ENCODE measurements around the gene PRKAB2. TPM values are rescaled to one million over a fixed set of nuclear protein-coding genes. Genes with fewer than 3 reads are reported as not detected.

PRKAB2 gene
- total and polyA plus RNA-seq, 9 of the 15 experiments (the other 6 are each of a cell fraction or from before 2014, with no cell fraction given), result 2.3 to 20.8 (median 7.9) TPM

DNA sequence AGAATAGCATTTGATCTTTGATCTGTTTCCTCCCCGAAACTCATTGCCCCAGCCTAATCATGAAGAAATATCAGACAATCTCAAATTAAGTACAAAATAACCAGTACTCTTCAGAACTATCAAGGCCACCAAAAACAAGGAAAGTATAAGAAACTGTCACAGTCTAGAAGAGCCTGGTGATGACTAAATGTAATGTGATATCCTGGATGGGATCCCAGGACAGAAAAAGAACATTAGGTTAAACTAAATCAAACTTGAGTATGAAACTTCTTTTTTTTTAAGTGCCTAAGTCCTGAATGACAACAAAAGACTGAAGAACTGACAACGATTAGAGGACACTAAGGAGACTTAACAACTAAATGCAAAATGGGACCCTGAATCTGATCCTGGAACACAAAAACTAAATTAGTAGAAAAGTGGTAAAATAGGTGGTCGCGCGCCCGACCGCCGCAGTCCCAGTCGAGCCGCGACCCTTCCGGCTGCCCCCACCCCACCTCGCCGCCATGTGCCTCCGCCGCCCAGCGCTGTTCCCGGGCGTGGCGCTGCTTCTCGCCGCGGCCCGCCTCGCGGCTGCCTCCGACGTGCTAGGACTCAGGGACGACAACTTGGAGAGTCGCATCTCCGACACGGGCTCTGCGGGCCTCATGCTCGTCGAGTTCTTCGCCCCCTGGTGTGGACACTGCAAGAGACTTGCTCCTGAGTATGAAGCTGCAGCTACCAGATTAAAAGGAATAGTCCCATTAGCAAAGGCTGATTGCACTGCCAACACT is 5.5 kb upstream of the PRKAB2 start:
- in situ Hi-C loops (cut with MboI), result no loop called here
- Histone ChIP-seq H3K4me2 (ENCODE audit: insufficient read depth, low read length) (no peak overlapping the region), H3K36me3 (ENCODE audit: control insufficient read depth, insufficient read depth, low read length) (no peaks in the 10 kb centered on the region; the same call in 2 of the 3 replicates), H3K9ac (ENCODE audit: insufficient read depth in 1 of 2, low read depth in 2 of 2, low read length in 2 of 2) (no peak overlapping the region), H3K79me2 (ENCODE audit: control insufficient read depth, insufficient read depth, low read length) (no peaks in the 10 kb centered on the region), H2AFZ (ENCODE audit: low read depth, low read length) (no peak overlapping the region), H3K9me1 (ENCODE audit: control insufficient read depth, insufficient read depth, low read length) (no peaks in the 10 kb centered on the region), H3K9me3 (replicated peaks; ENCODE audit: control insufficient read depth, insufficient read depth, low read depth, low read length) (no peaks in the 10 kb centered on the region), H3K4me1 (replicated peaks in 1 of 2; ENCODE audit: control insufficient read depth in 2 of 2, insufficient read depth in 2 of 2, low read length in 2 of 2) (peaks cover 0 to 8% of the 10 kb centered on the region in 2 experiments; a peak in 3 of 5 replicates), H4K20me1 (replicated peaks; ENCODE audit: control insufficient read depth, insufficient read depth, low read length) (no peaks in the 10 kb centered on the region), H3K4me3 (no peak overlapping the region), H3K27me3 (ENCODE audit: control insufficient read depth in 2 of 2, insufficient read depth in 2 of 2, low read length in 2 of 2) (0 out of 5 replicates have a peak, but pooled peaks cover 0 to 2% of the 10 kb centered on the region in 2 experiments), H3K27ac (ENCODE audit: extremely low read depth, low read depth, low read length) (no peak overlapping the region)
- WGBS (ENCODE audit: insufficient coverage, low coverage, missing lambda C conversion rate), result 74% methylated on average over 24 of the region's 36 CpGs
- FAIRE-seq (no peak), ATAC-seq (no peak), DNase-seq (ENCODE audit: extremely low read depth in 1 of 4, low spot score in 3 of 4) (no peak)
- no TSS peak for BruUV-seq (replicated peaks)
- TF ChIP-seq SIN3B (IDR thresholded peaks at IDR 0.05; ENCODE audit: low read depth) (no peak), STAT5A (IDR thresholded peaks at IDR 0.05; ENCODE audit: borderline replicate concordance, low read length) (no peak), POLR2AphosphoS2 (IDR thresholded peaks at IDR 0.05; ENCODE audit: low read length) (no peak)
- CTCF ChIA-PET (ENCODE audit: low intra/inter-chr PET ratio), result no interaction called here
- intact Hi-C loops (cut with micrococcal nuclease), result no loop called here
- POLR2A ChIA-PET, result no interaction called here
